A549 (cell line): Measurements from ENCODE around the gene UBE2S. TPM values are rescaled to one million over a fixed set of nuclear protein-coding genes. Genes with fewer than 3 reads are reported as not detected.
A peak's percentile ranks its signal among the peaks of the same experiment; 100 is the strongest.

ENCODE experiments used
- ATAC-seq, 2 experiments: fragments of 200-7000 bp in 1 of 2; fragments of >200 bp in 1 of 2; cut with Nextera tagmentation in 1 of 2; cut with Tn5 transposase in 1 of 2; 3 replicates each; pipeline versions ENCODE4 v1.8.0 to v1.9.1; 2018 to 2020; ENCODE audit warnings: mild to moderate bottlenecking in 1 of 2, moderate library complexity in 1 of 2
- CTCF ChIA-PET: fragments of 300-600 bp; sonication (Branson Sonifier 250); formaldehyde crosslinking; extraction: SDS; loops from one replicate; lab custom pipeline; 2021; ENCODE audit warnings: antibody characterized with exemption, inconsistent platforms; lab: Yijun Ruan, JAX
- POLR2A ChIA-PET: fragments of 350-600 bp; formaldehyde crosslinking; extraction: SDS; loops from one replicate; lab custom pipeline; 2021; ENCODE audit warnings: antibody characterized with exemption, inconsistent platforms; lab: Yijun Ruan, JAX
- DNase-seq, 2 experiments: peaks; one replicate each; pipeline versions ENCODE4 v3.0.0 to v3.0.0-alpha.2; 2011 to 2016; ENCODE audit warnings: low read depth in 1 of 2, low spot score in 1 of 2
- FAIRE-seq: peaks from 2 replicates; lab custom pipeline; 2011; peaks lifted over from hg19 to GRCh38; lab: Jason Lieb, UNC
- H3K27ac ChIP-seq, 2 experiments: fragments of >200 bp; sonication (Bioruptor Twin); formaldehyde crosslinking; 3 replicates each; pipeline ENCODE4 v1.5.1; 2016 to 2017
- H3K4me1 ChIP-seq: fragments of >200 bp; sonication (Bioruptor Twin); formaldehyde crosslinking; 3 replicates; pipeline ENCODE4 v1.6.1; 2016
- H3K4me2 ChIP-seq: fragments of >200 bp; sonication (Bioruptor Twin); formaldehyde crosslinking; 3 replicates; pipeline ENCODE4 v1.6.1; 2016
- H3K4me3 ChIP-seq: fragments of >200 bp; sonication (Bioruptor Twin); formaldehyde crosslinking; 3 replicates; pipeline ENCODE4 v1.5.1; 2016
- H3K9me3 ChIP-seq: fragments of >200 bp; sonication (Bioruptor Twin); formaldehyde crosslinking; 3 replicates; pipeline ENCODE4 v1.6.1; 2016
- CEBPB ChIP-seq, 2 experiments: fragments of >200 bp in 1 of 2; sonication (Bioruptor Twin) in 1 of 2; formaldehyde crosslinking in 1 of 2; IDR thresholded peaks; 2 replicates each; pipeline ENCODE4 v1.6.1; 2012 to 2016
- CHD2 ChIP-seq: fragments of 150-350 bp; IDR thresholded peaks from 2 replicates; pipeline ENCODE4 v1.6.1; 2014; ENCODE audit warnings: low read length; ENCODE audit not compliant: partially characterized antibody
- CHD4 ChIP-seq: fragments of 200-600 bp; sonication (generic); IDR thresholded peaks from 2 replicates; pipeline ENCODE4 v1.6.1; 2016; ENCODE audit warnings: antibody characterized with exemption, mild to moderate bottlenecking, borderline replicate concordance
- EHF ChIP-seq: fragments of 250-450 bp; sonication (Bioruptor Pico); IDR thresholded peaks from 2 replicates; pipeline ENCODE4 v1.5.0; 2020; ENCODE audit warnings: mild to moderate bottlenecking
- EP300 ChIP-seq, 2 experiments: fragments of >200 bp; sonication (Bioruptor Twin); formaldehyde crosslinking; IDR thresholded peaks; 2 replicates in 1 of 2; 3 replicates in 1 of 2; pipeline ENCODE4 v1.6.1; 2016 to 2017
- ESRRA ChIP-seq: fragments of 150-350 bp; IDR thresholded peaks from 2 replicates; pipeline ENCODE4 v1.6.1; 2014; ENCODE audit warnings: mild to moderate bottlenecking, low read length, borderline replicate concordance
- FOSB ChIP-seq: fragments of 250-450 bp; sonication (Bioruptor Pico); IDR thresholded peaks from 2 replicates; pipeline ENCODE4 v1.5.0; 2020; ENCODE audit warnings: mild to moderate bottlenecking, moderate library complexity
- FOSL2 ChIP-seq, 2 experiments: fragments of 450-650 bp in 1 of 2; fragments of >200 bp in 1 of 2; sonication (Bioruptor Twin) in 1 of 2; formaldehyde crosslinking; IDR thresholded peaks; 2 replicates each; pipeline versions ENCODE4 v1.5.0 to v1.6.1; 2016 to 2020; ENCODE audit warnings: mild to moderate bottlenecking in 1 of 2, moderate library complexity in 1 of 2
- FOXS1 ChIP-seq: fragments of 250-450 bp; sonication (Bioruptor Pico); IDR thresholded peaks from 2 replicates; pipeline ENCODE4 v1.5.0; 2020; ENCODE audit warnings: mild to moderate bottlenecking, moderate library complexity
- GATA3 ChIP-seq: IDR thresholded peaks from 2 replicates; pipeline ENCODE4 v1.6.1; 2012; ENCODE audit warnings: borderline replicate concordance
- HOXA7 ChIP-seq: fragments of 250-450 bp; sonication (Bioruptor Pico); IDR thresholded peaks from 2 replicates; pipeline ENCODE4 v1.5.0; 2020; ENCODE audit warnings: mild to moderate bottlenecking, moderate library complexity
- JUN ChIP-seq, 2 experiments: fragments of >200 bp; sonication (Bioruptor Twin); formaldehyde crosslinking; IDR thresholded peaks; 2 replicates in 1 of 2; 3 replicates in 1 of 2; pipeline ENCODE4 v1.6.1; 2016 to 2017
- JUNB ChIP-seq: fragments of >200 bp; sonication (Bioruptor Twin); formaldehyde crosslinking; IDR thresholded peaks from 2 replicates; pipeline ENCODE4 v1.6.1; 2016
- KDM5A ChIP-seq: fragments of 200-600 bp; sonication (generic); IDR thresholded peaks from 2 replicates; pipeline ENCODE4 v1.6.1; 2016; ENCODE audit warnings: antibody characterized with exemption, mild to moderate bottlenecking
- MAFK ChIP-seq: fragments of 450-650 bp; IDR thresholded peaks from 2 replicates; pipeline ENCODE4 v1.6.1; 2014; ENCODE audit not compliant: partially characterized antibody
- MAZ ChIP-seq: fragments of 150-350 bp; IDR thresholded peaks from 2 replicates; pipeline ENCODE4 v1.6.1; 2014; ENCODE audit warnings: antibody characterized with exemption, low read depth, low read length, borderline replicate concordance
- NFE2L2 ChIP-seq: fragments of 150-350 bp; conservative IDR thresholded peaks from 2 replicates; pipeline ENCODE4 v1.6.1; 2014; ENCODE audit warnings: low read length
- NR3C1 ChIP-seq: fragments of >200 bp; sonication (Bioruptor Twin); formaldehyde crosslinking; IDR thresholded peaks from 3 replicates; pipeline ENCODE4 v1.6.1; 2017
- POLR2AphosphoS2 ChIP-seq: conservative IDR thresholded peaks from 2 replicates; pipeline ENCODE4 v1.6.1; 2012; ENCODE audit warnings: low read length, improper control_type of control experiment, inconsistent platforms
- RAD21 ChIP-seq, 2 experiments: fragments of >200 bp in 1 of 2; sonication (Bioruptor Twin) in 1 of 2; formaldehyde crosslinking in 1 of 2; IDR thresholded peaks in 1 of 2; conservative IDR thresholded peaks in 1 of 2; 2 replicates in 1 of 2; 3 replicates in 1 of 2; pipeline ENCODE4 v1.6.1; 2012 to 2018; ENCODE audit warnings: inconsistent platforms in 1 of 2
- RARB ChIP-seq: fragments of 250-450 bp; sonication (Bioruptor Pico); IDR thresholded peaks from 2 replicates; pipeline ENCODE4 v1.8.0; 2021; ENCODE audit warnings: mild to moderate bottlenecking, moderate library complexity
- RFX5 ChIP-seq: fragments of 450-650 bp; IDR thresholded peaks from 2 replicates; pipeline ENCODE4 v1.7.1; 2014; ENCODE audit warnings: antibody characterized with exemption, mild to moderate bottlenecking, moderate library complexity
- RNF2 ChIP-seq: fragments of 200-600 bp; sonication (generic); IDR thresholded peaks from 2 replicates; pipeline ENCODE4 v1.6.1; 2016; ENCODE audit warnings: low read depth, mild to moderate bottlenecking, antibody characterized with exemption, moderate library complexity, borderline replicate concordance
- TP53 ChIP-seq: fragments of 250-450 bp; sonication (Bioruptor Pico); IDR thresholded peaks from 2 replicates; pipeline ENCODE4 v1.5.0; 2021; ENCODE audit warnings: mild to moderate bottlenecking, moderate library complexity
- ZFP36 ChIP-seq: fragments of 450-650 bp; IDR thresholded peaks from 2 replicates; pipeline ENCODE4 v1.6.1; 2014; ENCODE audit warnings: borderline replicate concordance; ENCODE audit not compliant: partially characterized antibody
- WGBS: methylation state at CpG from one replicate; pipeline ENCODE4 v1.1.6; 2017; ENCODE audit errors: missing lambda C conversion rate; 5-methylcytosine and 5-hydroxymethylcytosine counted together
- polyA plus RNA-seq, 4 experiments: library from polyadenylated mRNA; depleted of rRNA in 3 of 4; stranded (reverse); fragments of >200 nt; fragmentation: RNase III in 1 of 4; extraction: RNeasy Plus Mini Kit Qiagen cat#74134 plus additional on column Dnase treatment in 1 of 4; gene quantifications; 2 replicates in 3 of 4; 3 replicates in 1 of 4; pipeline ENCODE4 v1.2.3, GENCODE V29; 2011 to 2017
- TF ChIP-seq, protein P1 (sequence below): fragments of 200-600 bp; sonication (generic); IDR thresholded peaks from 2 replicates; pipeline ENCODE4 v1.6.1; 2016; ENCODE audit warnings: antibody characterized with exemption, mild to moderate bottlenecking, moderate library complexity
- TF ChIP-seq, protein P2 (sequence below): fragments of >200 bp; sonication (Bioruptor Twin); formaldehyde crosslinking; IDR thresholded peaks from 2 replicates; pipeline ENCODE4 v1.6.1; 2016
- TF ChIP-seq, protein P3 (sequence below): IDR thresholded peaks from 2 replicates; pipeline ENCODE4 v1.6.1; 2012
- TF ChIP-seq, protein P4 (sequence below): fragments of >200 bp; sonication (Bioruptor Twin); formaldehyde crosslinking; IDR thresholded peaks from 3 replicates; pipeline ENCODE4 v1.6.1; 2016
- TF ChIP-seq, protein P5 (sequence below): fragments of 250-450 bp; sonication (Bioruptor Pico); IDR thresholded peaks from 2 replicates; pipeline ENCODE4 v1.5.0; 2020; ENCODE audit warnings: low read depth, mild to moderate bottlenecking, moderate library complexity

UBE2S gene
- polyA plus RNA-seq, 2 of the 4 experiments (the other 2 are of a cell fraction): 139 to 295 TPM

DNA sequence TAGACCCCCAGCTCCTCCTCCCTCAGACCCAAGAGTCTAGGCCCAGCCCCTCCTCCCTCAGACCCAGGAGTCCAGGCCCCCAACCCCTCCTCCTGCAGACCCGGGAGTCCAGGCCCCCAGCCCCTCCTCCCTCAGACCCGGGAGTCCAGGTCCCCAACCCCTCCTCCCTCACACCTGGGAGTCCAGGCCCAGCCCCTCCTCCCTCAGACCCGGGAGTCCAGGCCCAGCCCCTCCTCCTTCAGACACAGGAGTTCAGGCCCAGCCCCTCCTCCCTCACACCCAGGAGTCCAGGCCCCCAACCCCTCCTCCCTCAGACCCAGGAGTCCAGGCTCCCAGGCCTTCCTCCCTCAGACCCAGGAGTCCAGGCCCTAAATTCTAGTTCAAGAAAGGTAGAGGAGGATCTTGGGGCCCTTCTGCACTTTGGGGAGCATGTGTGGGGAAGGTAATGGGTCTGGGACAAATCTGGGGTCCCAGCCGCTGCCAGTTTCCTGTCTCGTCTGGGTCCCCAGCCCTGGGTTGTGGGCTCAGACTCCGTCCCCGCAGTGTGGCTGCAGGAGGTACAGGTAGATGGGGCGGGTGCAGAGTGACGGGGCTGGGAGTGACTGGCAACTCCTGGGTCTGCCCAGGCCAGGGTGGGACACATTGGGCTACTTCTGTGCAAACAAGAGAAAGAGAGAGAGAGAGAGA is 34.1 kb downstream of the UBE2S start (continued):
- TF ChIP-seq, protein P1, sequence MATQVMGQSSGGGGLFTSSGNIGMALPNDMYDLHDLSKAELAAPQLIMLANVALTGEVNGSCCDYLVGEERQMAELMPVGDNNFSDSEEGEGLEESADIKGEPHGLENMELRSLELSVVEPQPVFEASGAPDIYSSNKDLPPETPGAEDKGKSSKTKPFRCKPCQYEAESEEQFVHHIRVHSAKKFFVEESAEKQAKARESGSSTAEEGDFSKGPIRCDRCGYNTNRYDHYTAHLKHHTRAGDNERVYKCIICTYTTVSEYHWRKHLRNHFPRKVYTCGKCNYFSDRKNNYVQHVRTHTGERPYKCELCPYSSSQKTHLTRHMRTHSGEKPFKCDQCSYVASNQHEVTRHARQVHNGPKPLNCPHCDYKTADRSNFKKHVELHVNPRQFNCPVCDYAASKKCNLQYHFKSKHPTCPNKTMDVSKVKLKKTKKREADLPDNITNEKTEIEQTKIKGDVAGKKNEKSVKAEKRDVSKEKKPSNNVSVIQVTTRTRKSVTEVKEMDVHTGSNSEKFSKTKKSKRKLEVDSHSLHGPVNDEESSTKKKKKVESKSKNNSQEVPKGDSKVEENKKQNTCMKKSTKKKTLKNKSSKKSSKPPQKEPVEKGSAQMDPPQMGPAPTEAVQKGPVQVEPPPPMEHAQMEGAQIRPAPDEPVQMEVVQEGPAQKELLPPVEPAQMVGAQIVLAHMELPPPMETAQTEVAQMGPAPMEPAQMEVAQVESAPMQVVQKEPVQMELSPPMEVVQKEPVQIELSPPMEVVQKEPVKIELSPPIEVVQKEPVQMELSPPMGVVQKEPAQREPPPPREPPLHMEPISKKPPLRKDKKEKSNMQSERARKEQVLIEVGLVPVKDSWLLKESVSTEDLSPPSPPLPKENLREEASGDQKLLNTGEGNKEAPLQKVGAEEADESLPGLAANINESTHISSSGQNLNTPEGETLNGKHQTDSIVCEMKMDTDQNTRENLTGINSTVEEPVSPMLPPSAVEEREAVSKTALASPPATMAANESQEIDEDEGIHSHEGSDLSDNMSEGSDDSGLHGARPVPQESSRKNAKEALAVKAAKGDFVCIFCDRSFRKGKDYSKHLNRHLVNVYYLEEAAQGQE: no peak
- TF ChIP-seq FOXS1: no peak
- 0 out of 2 replicates have a peak, but pooled peaks have one; percentile 34 for TF ChIP-seq TP53
- TF ChIP-seq POLR2AphosphoS2: no peak
- TF ChIP-seq RAD21 (conservative IDR thresholded peaks at IDR 0.05 in 1 of 2, IDR thresholded peaks at IDR 0.05 in 1 of 2): no peak
- TF ChIP-seq RNF2: no peak
- TF ChIP-seq JUNB: no peak
- TF ChIP-seq CHD2: no peak
- no peak for TF ChIP-seq ESRRA
- TF ChIP-seq ZFP36: no peak
- TF ChIP-seq, protein P2, sequence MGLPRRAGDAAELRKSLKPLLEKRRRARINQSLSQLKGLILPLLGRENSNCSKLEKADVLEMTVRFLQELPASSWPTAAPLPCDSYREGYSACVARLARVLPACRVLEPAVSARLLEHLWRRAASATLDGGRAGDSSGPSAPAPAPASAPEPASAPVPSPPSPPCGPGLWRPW: no peak
- TF ChIP-seq, protein P3, sequence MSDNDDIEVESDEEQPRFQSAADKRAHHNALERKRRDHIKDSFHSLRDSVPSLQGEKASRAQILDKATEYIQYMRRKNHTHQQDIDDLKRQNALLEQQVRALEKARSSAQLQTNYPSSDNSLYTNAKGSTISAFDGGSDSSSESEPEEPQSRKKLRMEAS: no peak
- no peak for TF ChIP-seq CEBPB (IDR thresholded peaks at IDR 0.05)
- TF ChIP-seq GATA3: no peak
- 0 out of 2 replicates have a peak, but pooled peaks have one; percentile 19 for TF ChIP-seq HOXA7 (CRISPR knock-in tag)
- TF ChIP-seq MAZ: 0 out of 2 replicates have a peak, but pooled peaks have one; percentile 4
- TF ChIP-seq, protein P4, sequence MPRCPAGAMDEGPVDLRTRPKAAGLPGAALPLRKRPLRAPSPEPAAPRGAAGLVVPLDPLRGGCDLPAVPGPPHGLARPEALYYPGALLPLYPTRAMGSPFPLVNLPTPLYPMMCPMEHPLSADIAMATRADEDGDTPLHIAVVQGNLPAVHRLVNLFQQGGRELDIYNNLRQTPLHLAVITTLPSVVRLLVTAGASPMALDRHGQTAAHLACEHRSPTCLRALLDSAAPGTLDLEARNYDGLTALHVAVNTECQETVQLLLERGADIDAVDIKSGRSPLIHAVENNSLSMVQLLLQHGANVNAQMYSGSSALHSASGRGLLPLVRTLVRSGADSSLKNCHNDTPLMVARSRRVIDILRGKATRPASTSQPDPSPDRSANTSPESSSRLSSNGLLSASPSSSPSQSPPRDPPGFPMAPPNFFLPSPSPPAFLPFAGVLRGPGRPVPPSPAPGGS: no peak

DNA sequence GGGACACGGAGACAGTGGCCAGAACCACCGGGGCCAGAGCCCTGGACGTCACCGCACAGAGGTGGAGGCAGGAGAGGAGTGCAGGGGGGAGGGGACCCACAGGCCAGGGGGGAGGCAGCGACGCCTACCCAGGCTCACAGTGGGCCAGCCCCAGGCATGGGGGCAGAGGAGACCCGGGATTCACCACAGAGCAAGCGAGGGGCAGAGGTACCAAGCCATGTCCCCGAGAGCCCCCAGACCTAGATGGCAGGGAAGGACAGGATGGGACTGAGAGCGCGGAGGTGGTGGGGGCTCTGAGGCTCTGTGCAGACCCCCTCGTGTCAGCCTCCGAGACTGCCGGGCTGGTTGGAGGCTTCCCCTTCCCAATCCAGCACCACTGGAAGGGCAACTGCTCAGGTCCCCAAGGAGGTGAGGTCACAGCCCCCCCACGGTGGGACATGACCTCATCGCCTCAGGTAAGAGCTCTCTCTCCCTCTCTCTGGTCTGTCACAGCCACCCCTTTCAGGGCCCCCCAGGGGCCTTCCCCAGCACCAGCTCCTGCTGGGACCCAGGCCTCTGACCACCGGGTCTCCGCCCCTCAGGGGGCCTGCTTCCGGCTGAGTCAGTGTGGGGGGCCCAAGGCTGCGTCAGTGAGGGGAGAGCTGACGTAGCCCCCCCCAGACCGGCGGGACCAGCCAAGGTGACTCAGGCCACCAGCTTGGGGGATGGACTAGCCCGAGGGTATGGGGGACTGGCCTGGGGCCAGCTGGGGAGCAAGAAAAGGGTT is 35.1 kb downstream of the UBE2S start:
- DNase-seq (peak; percentile 71 to 90), FAIRE-seq (no peak), ATAC-seq (peak; percentile 20)
- Histone ChIP-seq H3K4me2 (peak overlapping the region; percentile 65), H3K4me1 (peaks cover 70% of the 10 kb centered on the region), H3K4me3 (no peak overlapping the region), H3K9me3 (no peaks in the 10 kb centered on the region), H3K27ac (peak overlapping the region; percentile 91 to 96)
- WGBS: 42% methylated on average over 17 of the region's 24 CpGs
- ChIA-PET POLR2A (interaction anchor here (1.0 to 2.5 kb wide), 6 partner anchors 9 to 35 kb away, joined by 4 to 11 read pairs (median 4); partner anchors contain the start of genes GARIN5B, KMT5C, TMEM238 and UBE2S), CTCF (interaction anchor here (0.9 to 2.6 kb wide), 10 partner anchors 9 to 132 kb away, joined by 3 to 20 read pairs (median 6); partner anchors contain the start of gene TMEM238)
- TF ChIP-seq, protein P4: peak; percentile 80; the same call in 2 of the 3 replicates
- TF ChIP-seq RARB (CRISPR knock-in tag): peak; percentile 94
- TF ChIP-seq NR3C1: no peak
- peak; percentile 94 for TF ChIP-seq FOSL2 (IDR thresholded peaks at IDR 0.05)
- peak; percentile 98 for TF ChIP-seq FOSL2 (CRISPR knock-in tag; IDR thresholded peaks at IDR 0.05)
- TF ChIP-seq, protein P5, sequence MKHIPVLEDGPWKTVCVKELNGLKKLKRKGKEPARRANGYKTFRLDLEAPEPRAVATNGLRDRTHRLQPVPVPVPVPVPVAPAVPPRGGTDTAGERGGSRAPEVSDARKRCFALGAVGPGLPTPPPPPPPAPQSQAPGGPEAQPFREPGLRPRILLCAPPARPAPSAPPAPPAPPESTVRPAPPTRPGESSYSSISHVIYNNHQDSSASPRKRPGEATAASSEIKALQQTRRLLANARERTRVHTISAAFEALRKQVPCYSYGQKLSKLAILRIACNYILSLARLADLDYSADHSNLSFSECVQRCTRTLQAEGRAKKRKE (CRISPR knock-in tag): peak; percentile 87; the same call in 1 of the 2 replicates
- TF ChIP-seq EP300 (IDR thresholded peaks at IDR 0.05): peak; percentile 98 to 99
- TF ChIP-seq NFE2L2: no peak
- 0 out of 2 replicates have a peak, but pooled peaks have one; percentile 29 for TF ChIP-seq EHF
- TF ChIP-seq KDM5A: no peak
- peak; percentile 96 to 98 for TF ChIP-seq JUN (IDR thresholded peaks at IDR 0.05)
- no peak for TF ChIP-seq CHD4
- no peak for TF ChIP-seq RFX5
- TF ChIP-seq FOXS1: peak; percentile 74
- peak; percentile 98 for TF ChIP-seq GATA3
- peak; percentile 24 for TF ChIP-seq MAFK
- TF ChIP-seq FOSB (CRISPR knock-in tag): peak; percentile 86; the same call in 1 of the 2 replicates
